Effector memory CD4-positive, alpha-beta T cell (primary cell): ENCODE data around the gene TXNRD2.

Experiments
- DNase-seq, 3 donors: peaks; one replicate each; pipeline ENCODE4 v3.0.0-alpha.2; 2020
- H3K27ac ChIP-seq: 2 replicates; pipeline ENCODE4 v1.7.0; 2013; ENCODE audit warnings: mild to moderate bottlenecking, low read length, moderate library complexity; ENCODE audit not compliant: insufficient read depth, poor library complexity, severe bottlenecking
- H3K27me3 ChIP-seq: replicated peaks from 2 replicates; pipeline ENCODE4 v1.7.0; 2013; ENCODE audit warnings: mild to moderate bottlenecking, low read length; ENCODE audit not compliant: insufficient read depth, control insufficient read depth, poor library complexity, severe bottlenecking
- H3K36me3 ChIP-seq: 2 replicates; pipeline ENCODE4 v1.7.0; 2013; ENCODE audit warnings: mild to moderate bottlenecking, low read length, moderate library complexity; ENCODE audit not compliant: control insufficient read depth, insufficient read depth
- H3K4me1 ChIP-seq: 2 replicates; pipeline ENCODE4 v1.7.0; 2013; ENCODE audit warnings: low read length, mild to moderate bottlenecking; ENCODE audit not compliant: control insufficient read depth, insufficient read depth, poor library complexity, severe bottlenecking
- H3K4me3 ChIP-seq: 2 replicates; pipeline ENCODE4 v1.7.0; 2013; ENCODE audit warnings: low read length, low read depth, mild to moderate bottlenecking; ENCODE audit not compliant: insufficient read depth, poor library complexity, severe bottlenecking
- H3K9me3 ChIP-seq: 2 replicates; pipeline ENCODE4 v1.7.0; 2013; ENCODE audit warnings: mild to moderate bottlenecking, low read length, moderate library complexity; ENCODE audit not compliant: control insufficient read depth

TXNRD2 gene

DNA sequence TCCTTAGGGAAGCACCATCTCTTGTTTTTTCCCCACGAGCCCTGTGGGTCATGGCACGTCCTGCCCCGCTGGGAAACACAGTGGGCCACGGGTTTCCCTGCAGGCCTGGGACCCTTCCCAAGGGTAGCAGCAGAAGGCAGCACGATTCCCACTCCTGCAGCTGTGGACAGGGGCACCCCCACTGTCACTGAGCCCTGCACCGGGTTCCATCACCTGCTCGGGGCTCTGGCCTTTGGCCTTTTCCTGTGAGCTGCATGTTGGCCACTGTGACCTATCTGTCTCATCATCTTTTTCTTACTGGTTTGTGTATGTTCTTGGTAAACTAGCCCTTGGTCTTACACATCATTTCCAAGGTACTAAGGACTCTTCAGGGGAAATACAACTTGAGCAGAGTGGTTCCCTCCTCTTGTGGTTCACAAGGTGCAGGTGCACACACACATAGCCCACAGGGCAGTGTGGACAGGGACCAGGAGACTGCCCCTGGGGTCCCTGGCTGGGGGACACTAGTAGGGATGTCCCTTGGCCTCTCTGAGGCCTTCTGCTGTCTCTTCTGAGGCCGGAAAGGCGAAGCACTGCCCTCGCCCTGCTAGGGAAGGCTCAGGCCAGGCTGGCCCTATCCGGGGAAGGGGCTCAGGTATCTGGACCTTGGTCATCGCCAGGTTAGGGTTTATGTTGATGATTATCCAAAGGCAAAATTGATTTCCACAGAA is 19.0 kb upstream of the TXNRD2 start:
- no peaks in the 10 kb centered on the region for H3K4me1 ChIP-seq
- no peaks in the 10 kb centered on the region for H3K36me3 ChIP-seq
- H3K27ac ChIP-seq = no peak overlapping the region
- H3K27me3 ChIP-seq = no peaks in the 10 kb centered on the region
- no peak for DNase-seq
- no peak overlapping the region for H3K4me3 ChIP-seq
- H3K9me3 ChIP-seq = no peaks in the 10 kb centered on the region

DNA sequence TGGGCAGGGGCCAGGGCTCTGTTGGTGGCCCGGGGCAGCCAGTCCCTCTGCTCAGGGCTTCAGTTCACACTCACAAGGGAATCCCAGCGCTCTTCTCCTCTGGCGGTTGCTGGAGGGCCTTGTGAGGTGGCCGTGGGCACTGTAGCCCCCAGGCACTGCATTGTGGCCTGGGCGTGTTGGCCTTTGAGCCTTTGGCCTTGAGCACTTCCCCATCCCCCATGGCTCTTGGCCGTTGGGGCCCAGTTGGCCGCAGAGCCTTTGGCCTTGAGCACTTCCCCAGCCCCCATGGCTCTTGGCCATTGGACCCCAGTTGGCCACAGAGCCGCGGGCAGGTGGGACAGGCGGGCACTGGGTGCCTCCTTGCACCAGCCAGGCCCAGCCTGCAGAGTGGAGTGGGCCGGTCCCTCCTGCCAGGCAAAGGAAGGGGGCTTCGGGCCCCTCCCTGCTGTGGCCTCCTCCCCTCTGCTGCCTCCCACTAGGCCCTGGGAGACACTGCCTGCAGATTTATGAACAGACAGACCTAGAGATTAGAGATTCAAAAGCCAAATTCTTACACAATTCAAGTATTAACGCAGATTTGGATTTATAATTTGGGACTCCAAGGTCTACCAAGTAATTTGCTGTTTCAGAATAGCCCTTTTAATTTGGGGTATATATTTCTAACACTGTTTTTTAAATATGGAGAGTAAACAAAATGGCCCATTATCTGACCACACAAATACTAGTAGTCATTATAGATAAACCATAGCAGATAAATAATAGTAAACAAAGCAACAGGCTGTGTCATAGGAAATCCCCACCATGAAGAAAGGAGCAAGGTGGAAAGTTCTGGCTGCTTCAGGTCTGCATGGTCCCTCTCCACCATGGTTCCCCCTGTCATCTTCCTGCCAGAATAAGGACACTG is 18.2 kb upstream of the TXNRD2 start:
- Histone ChIP-seq H3K9me3 (no peaks in the 10 kb centered on the region), H3K27ac (no peak overlapping the region), H3K4me3 (no peak overlapping the region), H3K27me3 (no peaks in the 10 kb centered on the region), H3K4me1 (no peaks in the 10 kb centered on the region), H3K36me3 (no peaks in the 10 kb centered on the region)
- no peak for DNase-seq

DNA sequence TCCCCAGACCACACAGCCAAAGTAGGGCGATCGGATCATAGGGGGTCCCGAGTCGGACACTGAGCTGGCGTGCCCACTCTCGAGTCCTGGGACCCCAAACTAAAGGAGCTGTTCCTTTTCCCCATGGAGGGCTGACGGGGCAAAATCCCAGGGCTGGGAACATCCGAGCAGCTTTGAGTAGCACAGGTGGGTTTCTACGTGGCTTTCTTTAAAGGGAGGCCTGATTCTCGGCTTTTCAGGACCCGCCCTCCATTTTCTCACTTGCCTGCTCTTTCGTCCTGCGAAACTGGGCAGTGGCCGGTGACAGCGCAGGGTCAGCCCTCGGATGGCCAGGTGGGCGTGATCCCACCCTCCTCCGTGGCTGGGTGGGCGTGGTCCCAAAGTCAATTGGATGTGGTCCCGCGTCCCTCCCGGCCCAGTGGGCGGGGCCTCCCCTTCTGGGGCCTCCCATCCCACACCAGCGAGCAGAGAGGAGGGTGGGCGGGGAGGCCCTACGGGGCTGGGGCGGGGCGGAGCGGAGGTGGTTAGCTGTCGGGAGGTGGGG is 17.5 kb upstream of the TXNRD2 start:
- no peaks in the 10 kb centered on the region for H3K9me3 ChIP-seq
- H3K36me3 ChIP-seq = no peaks in the 10 kb centered on the region
- no peak overlapping the region for H3K4me3 ChIP-seq
- DNase-seq = no peak
- H3K4me1 ChIP-seq = no peaks in the 10 kb centered on the region
- no peak overlapping the region for H3K27ac ChIP-seq
- no peaks in the 10 kb centered on the region for H3K27me3 ChIP-seq

DNA sequence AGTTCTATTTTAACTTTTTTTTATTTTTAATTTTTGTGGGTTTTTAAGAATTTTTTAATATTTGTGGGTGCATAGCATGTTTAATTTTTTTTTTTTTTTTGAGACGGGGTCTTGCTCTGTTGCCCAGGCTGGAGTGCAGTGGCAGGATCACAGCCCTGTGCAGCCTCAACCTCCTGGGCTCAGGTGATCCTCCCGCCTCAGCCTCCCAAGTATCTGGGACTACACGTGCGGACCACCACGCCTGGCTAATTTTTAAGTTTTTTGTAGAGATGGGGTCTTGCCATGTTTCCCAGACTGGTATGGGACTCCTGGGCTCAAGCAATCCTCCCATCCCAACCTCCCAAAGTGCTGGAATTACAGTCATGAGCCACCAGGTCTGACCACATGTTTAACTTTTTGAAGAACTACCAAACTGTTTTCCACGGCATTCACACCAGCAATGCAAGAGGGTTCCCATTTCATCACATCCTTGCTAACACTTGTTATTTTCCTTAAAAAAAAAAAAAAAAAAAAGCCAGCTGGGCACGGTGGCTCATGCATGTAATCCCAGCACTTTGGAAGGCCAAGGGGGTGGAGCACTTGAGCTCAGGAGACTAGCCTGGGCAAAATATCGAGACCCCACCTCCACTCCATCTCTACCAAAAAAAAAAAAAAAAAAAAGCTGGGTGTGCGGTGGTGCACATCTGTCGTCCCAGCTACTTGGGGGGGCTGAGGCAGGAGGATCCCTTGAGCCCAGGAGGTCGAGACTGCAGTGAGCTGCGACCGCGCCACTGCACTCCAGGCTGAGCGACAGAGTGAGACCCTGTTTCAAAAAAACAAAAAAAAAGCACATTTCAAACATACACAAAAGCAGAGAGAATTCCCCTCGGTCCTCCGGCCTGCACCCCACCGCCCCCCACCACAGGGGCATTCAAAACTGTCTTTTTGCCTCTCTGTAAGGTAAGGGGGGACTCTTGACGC is 16.7 kb upstream of the TXNRD2 start:
- Histone ChIP-seq H3K27ac (no peak overlapping the region), H3K36me3 (no peaks in the 10 kb centered on the region), H3K4me3 (no peak overlapping the region), H3K4me1 (no peaks in the 10 kb centered on the region), H3K9me3 (no peaks in the 10 kb centered on the region), H3K27me3 (no peaks in the 10 kb centered on the region)
- DNase-seq = no peak

DNA sequence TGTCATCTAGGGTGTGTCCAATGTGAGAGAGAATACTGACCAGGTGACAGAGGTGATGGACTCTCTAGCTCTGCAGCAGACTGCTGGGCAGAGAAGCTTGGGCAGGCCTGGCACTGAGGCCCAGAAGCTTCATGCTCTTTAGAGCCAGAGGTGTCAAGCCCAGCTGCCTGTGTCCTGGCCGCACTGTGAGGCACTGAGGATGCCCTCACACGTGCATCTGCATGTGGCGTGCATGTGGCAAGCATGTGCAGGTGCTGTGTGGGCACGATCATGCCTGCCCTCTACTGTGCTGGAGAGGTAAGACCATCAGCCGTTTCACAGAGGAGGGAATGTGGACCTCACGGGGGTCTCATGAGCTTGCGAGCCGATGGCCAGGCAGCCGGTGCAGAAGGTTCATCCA is 15.8 kb upstream of the TXNRD2 start:
- Histone ChIP-seq H3K4me3 (no peak overlapping the region), H3K27me3 (no peaks in the 10 kb centered on the region), H3K36me3 (no peaks in the 10 kb centered on the region), H3K4me1 (no peaks in the 10 kb centered on the region), H3K27ac (no peak overlapping the region), H3K9me3 (no peaks in the 10 kb centered on the region)
- DNase-seq = no peak

DNA sequence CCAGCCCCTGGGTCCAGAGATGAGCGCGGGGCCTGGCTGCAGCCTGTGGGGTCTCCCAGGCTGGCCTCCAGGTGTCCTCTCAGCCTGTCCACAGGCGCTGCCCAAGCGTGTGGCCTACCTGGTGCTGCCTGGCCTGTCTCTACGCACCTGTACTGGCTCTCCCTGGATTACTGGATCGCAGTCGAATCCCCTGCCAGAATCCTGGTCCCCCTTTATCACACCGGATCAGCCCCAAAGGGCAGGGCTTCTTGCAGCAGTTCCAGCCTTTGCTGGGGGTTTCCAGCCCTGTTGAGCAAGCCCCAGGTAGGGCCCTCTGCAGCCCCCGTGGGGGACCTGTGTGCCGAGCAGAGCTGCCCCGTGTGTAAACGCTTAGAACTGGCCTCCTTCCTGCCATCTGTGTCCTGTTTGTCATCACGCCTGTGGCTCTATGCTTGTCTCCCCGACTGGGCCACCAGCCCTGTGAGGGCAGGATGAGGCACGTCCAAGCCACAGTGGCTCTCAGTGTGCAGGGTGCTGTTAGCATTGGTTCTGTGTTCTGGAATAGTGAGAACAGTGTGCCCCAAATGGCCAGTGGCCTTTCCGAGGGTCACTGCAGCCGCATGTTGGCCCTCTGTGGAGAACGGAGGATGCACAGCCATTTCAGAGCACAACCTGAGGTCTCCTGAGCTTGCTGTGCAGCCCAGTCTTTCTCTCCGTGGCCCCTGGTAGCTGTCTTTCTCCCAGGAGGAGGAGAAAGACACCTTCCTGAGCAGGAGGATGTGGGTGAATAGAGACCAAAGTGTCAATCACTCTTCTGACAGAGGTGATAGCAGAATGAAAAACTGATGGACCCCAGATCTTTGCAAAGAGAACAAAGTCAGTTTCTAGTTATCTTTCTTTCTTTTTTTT is 13.9 kb upstream of the TXNRD2 start:
- no peaks in the 10 kb centered on the region for H3K36me3 ChIP-seq
- no peak overlapping the region for H3K4me3 ChIP-seq
- H3K27ac ChIP-seq = no peak overlapping the region
- no peaks in the 10 kb centered on the region for H3K27me3 ChIP-seq
- DNase-seq = no peak
- no peaks in the 10 kb centered on the region for H3K9me3 ChIP-seq
- H3K4me1 ChIP-seq = no peaks in the 10 kb centered on the region

DNA sequence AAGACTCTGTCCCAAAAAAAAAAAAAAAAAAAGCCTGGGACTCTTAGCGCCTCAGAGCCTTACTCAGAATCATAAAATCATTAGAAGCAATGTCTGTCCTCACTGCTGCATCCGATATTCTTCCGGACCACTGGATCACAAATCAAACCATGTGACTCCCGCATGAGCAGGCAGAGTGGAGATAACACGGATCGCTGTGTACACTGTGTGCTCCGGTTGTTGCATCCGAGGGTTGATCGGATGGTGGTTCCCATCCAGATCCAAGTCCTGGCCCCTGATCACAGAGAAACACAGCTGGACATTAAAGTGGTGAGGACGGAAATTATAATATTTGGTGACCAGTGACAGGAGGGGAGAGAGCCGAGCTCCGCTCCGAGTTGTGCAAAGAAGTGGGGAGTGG is 9.7 kb upstream of the TXNRD2 start:
- Histone ChIP-seq H3K9me3 (no peaks in the 10 kb centered on the region), H3K36me3 (no peaks in the 10 kb centered on the region), H3K27ac (no peak overlapping the region), H3K4me3 (no peak overlapping the region), H3K4me1 (no peaks in the 10 kb centered on the region), H3K27me3 (no peaks in the 10 kb centered on the region)
- no peak for DNase-seq

DNA sequence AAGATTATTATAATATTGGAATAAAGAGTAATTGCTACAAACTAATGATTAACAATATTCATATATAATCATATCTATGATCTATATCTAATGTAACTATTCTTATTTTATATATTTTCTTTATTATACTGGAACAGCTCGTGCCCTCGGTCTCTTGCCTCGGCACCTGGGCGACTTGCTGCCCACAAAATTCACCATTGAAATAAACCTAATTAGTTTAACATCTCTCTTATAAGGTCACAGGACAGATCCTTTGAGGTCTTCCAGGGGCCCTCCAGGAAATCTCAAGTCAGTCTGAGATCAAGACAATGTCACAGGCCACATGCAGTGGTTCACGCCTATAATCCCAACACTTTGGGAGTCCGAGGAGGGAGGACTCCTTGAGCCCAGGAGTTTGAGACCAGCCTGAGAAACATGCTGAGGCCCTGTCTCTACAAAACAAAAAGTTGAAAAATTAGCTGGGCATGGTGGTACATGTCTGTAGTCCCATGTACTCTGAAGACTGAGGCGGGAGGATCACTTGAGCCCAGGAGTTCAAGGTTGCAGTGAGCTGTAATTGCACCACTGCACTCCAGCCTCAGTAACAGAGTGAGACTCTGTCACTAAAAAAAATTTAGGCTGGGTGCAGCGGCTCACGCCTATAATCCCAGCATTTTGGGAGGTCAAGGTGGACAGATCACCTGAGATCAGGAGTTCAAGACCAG is 6.6 kb upstream of the TXNRD2 start:
- no peak overlapping the region for H3K4me3 ChIP-seq
- H3K36me3 ChIP-seq = no peaks in the 10 kb centered on the region
- no peak overlapping the region for H3K27ac ChIP-seq
- DNase-seq = no peak
- no peaks in the 10 kb centered on the region for H3K27me3 ChIP-seq
- peaks cover 5% of the 10 kb centered on the region for H3K4me1 ChIP-seq
- no peaks in the 10 kb centered on the region for H3K9me3 ChIP-seq
